ENCODE measurements around the gene MZF1. TPM values are rescaled to one million over a fixed set of nuclear protein-coding genes. Genes with fewer than 3 reads are reported as not detected.
A peak's percentile ranks its signal among the peaks of the same experiment; 100 is the strongest.

The MZF1 gene
- total RNA-seq, 2 donors from 2014 or later = 29.9 to 34.0 TPM

GRCh38 chr19:58563034-58563573 is 10.0 kb downstream of the MZF1 start:
- Mint-ChIP-seq H3K36me3 (ENCODE audit: low read depth) (no peaks in the 10 kb centered on the region), H3K27me3 (no peaks in the 10 kb centered on the region), H3K27ac (peak overlapping the region; percentile 92), H3K4me1 (peaks cover 29% of the 10 kb centered on the region), H3K4me3 (peak overlapping the region; percentile 94)
- ATAC-seq (no peak), DNase-seq (no peak)
- no peaks in the 10 kb centered on the region for H3K9me3 ChIP-seq (ENCODE audit: control insufficient read depth, low read length, poor library complexity, severe bottlenecking)

DNA sequence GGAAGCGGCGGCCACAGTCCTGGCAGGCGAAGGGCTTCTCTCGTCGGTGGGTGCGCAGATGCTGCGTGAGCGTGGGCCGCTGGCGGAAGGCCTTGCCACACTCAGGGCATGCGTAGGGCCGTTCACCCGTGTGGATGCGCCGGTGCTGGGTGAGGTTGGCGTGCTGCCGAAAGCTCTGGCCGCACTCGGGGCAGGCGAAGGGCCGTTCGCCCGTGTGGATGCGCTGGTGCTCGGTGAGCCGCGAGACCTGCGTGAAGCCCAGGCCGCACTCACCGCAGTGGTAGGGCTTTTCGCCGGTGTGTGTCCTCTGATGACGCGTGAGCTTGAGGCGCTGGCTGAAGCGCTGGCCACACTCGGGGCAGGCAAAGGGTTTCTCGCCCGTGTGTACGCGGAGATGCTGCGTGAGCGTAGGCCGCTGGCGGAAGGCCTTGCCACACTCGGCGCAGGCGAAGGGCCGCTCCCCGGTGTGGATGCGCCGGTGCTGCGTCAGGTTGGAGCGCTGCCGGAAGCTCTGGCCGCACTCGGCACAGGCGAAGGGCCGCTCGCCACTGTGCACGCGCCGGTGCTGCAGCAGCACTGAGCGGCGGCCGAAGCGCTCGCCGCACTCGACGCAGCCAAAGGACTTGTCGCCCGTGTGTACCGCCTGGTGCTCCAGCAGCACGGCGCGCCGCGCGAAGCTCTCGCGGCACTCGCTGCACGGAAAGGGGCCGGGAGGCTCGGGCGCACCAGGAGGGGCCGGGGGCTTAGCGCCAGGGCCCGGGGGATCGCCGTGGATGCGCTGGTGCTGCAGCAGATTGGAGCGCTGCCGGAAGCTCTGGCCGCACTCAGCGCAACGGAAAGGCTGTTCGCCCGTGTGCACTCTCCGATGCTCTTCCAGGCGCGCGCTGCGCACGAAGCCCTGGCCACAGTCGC is 10.8 kb downstream of the MZF1 start:
- Mint-ChIP-seq H3K36me3 (ENCODE audit: low read depth) (no peaks in the 10 kb centered on the region), H3K4me1 (peaks cover 37% of the 10 kb centered on the region)
- no peak for ATAC-seq

GRCh38 chr19:58561373-58562121 is 11.6 kb downstream of the MZF1 start:
- DNase-seq (no peak), ATAC-seq (no peak)
- Mint-ChIP-seq H3K4me1 (peaks cover 39% of the 10 kb centered on the region), H3K27ac (peak overlapping the region; percentile 54), H3K4me3 (peak overlapping the region; percentile 94), H3K27me3 (no peaks in the 10 kb centered on the region), H3K36me3 (ENCODE audit: low read depth) (no peaks in the 10 kb centered on the region)
- no peaks in the 10 kb centered on the region for H3K9me3 ChIP-seq (ENCODE audit: control insufficient read depth, low read length, poor library complexity, severe bottlenecking)

More for the DNA sequence above, 10.8 kb downstream of the MZF1 start:
- Mint-ChIP-seq H3K27me3 (no peaks in the 10 kb centered on the region), H3K4me3 (peak overlapping the region; percentile 94), H3K27ac (peak overlapping the region; percentile 54)
- no peaks in the 10 kb centered on the region for H3K9me3 ChIP-seq (ENCODE audit: control insufficient read depth, low read length, poor library complexity, severe bottlenecking)
- DNase-seq = no peak

DNA sequence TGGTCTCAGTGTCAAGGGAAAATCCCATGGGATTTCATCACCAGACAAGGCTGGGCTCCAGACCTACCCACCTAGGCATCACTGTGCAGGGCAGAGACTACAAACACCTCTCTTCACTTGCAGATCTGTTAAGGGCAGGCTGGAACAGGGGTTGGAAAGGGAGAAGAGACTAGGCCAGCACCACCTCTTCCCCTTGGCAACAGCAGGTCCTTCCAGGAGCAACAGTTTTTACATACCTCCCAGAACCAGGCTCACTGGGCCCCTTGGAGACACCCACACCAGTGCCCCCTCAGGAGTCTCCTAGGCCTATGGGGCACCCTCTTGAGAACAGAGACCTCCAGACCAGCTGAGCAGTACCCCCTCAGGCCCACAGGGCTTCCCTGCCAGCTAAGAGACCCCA is 12.2 kb downstream of the MZF1 start:
- no peaks in the 10 kb centered on the region for H3K9me3 ChIP-seq (ENCODE audit: control insufficient read depth, low read length, poor library complexity, severe bottlenecking)
- Mint-ChIP-seq H3K4me3 (peak overlapping the region; percentile 99), H3K27ac (peak overlapping the region; percentile 54), H3K4me1 (peaks cover 44% of the 10 kb centered on the region), H3K27me3 (no peaks in the 10 kb centered on the region), H3K36me3 (ENCODE audit: low read depth) (no peaks in the 10 kb centered on the region)
- no peak for DNase-seq
- no peak for ATAC-seq

GRCh38 chr19:58560007-58560887 is 12.9 kb downstream of the MZF1 start:
- Mint-ChIP-seq H3K27me3 (no peaks in the 10 kb centered on the region), H3K36me3 (ENCODE audit: low read depth) (no peaks in the 10 kb centered on the region), H3K4me3 (peak overlapping the region; percentile 99), H3K4me1 (peaks cover 46% of the 10 kb centered on the region), H3K27ac (peak overlapping the region; percentile 98)
- no peak for DNase-seq
- no peak for ATAC-seq
- H3K9me3 ChIP-seq (ENCODE audit: control insufficient read depth, low read length, poor library complexity, severe bottlenecking) = no peaks in the 10 kb centered on the region

GRCh38 chr19:58559275-58560006 is 13.7 kb downstream of the MZF1 start:
- H3K27ac Mint-ChIP-seq = peak overlapping the region; percentile 98
- peaks cover 52% of the 10 kb centered on the region for H3K4me1 Mint-ChIP-seq
- no peaks in the 10 kb centered on the region for H3K27me3 Mint-ChIP-seq
- no peaks in the 10 kb centered on the region for H3K36me3 Mint-ChIP-seq (ENCODE audit: low read depth)
- H3K4me3 Mint-ChIP-seq = peak overlapping the region; percentile 99
- peak in 1 of 3 donors; percentile 20 for DNase-seq
- H3K9me3 ChIP-seq (ENCODE audit: control insufficient read depth, low read length, poor library complexity, severe bottlenecking) = no peaks in the 10 kb centered on the region
- ATAC-seq = no peak

DNA sequence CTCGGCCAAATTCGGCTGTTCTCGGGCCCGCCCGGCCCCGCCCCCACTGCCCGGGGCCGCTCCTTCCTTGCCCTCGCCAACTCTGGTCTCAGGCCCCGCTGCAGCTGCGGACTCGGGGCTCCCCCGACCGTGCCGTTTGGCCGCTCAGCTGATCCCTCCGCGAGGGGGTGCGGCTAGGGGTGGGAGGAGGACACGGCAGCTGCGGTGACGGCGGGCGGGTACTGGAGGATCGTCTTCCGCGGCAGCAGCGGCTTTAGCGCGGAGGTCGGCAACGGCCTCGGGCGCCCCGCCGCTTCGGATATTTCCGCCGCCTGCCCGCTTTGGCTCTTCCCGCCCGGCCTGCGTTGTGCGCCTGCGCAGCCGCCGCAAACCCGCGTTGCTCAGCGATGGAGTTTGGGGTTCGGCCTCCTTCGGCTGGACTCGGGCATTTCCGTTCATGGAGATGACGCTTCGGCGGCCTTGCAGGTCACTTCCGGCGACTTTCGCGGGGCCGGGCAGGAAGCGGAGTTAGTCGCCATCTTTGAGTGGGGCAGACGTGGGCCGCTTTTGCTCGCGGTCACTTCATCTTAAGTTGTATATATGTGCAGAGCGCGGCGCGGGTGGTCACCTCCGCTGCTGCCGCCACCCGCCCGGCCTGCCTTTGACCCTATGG is 14.4 kb downstream of the MZF1 start:
- Mint-ChIP-seq H3K4me1 (peaks cover 54% of the 10 kb centered on the region), H3K27ac (peak overlapping the region; percentile 98), H3K4me3 (peak overlapping the region; percentile 99), H3K36me3 (ENCODE audit: low read depth) (no peaks in the 10 kb centered on the region), H3K27me3 (no peaks in the 10 kb centered on the region)
- no peaks in the 10 kb centered on the region for H3K9me3 ChIP-seq (ENCODE audit: control insufficient read depth, low read length, poor library complexity, severe bottlenecking)
- DNase-seq = peak; percentile 99 to 100 (median 99)
- peak; percentile 75 for ATAC-seq

DNA sequence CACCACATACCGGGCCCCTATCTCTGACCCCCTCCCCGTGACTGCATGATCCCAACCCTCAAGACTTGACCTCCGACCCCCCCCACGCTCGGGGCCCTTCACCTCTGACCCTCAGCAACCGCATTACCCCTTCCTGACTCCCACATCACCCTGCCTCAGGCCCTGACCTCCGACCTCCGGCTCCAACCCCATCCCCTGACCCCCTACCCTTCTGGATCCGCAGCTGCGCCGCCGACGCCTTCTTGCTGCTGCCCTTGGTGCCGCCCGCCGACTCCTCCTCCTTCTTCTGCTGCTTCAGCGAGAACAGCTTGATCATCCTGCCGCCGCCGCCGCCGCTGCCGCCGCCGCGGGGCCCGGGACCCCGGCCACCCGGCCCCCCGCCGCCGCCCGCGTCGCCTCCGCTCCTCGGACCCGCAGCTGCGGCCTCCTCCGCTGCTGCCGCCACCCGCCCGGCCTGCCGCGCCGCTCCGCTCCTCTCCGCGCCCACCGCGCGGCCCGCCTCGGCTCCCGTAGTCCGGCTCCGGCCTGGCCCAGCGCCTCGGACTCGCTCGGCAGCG is 15.0 kb downstream of the MZF1 start, which contains the start of gene UBE2M:
UBE2M (minus strand) TSS at position 546 of the 557 bp plus-strand sequence; CDS start at position 316, 230 bp downstream.
- ATAC-seq (peak; percentile 22), DNase-seq (peak; percentile 52 to 56 (median 55))
- Mint-ChIP-seq H3K36me3 (ENCODE audit: low read depth) (no peaks in the 10 kb centered on the region), H3K27ac (peak within 1 kb of the TSS; percentile 98), H3K4me3 (peak within 1 kb of the TSS; percentile 99), H3K27me3 (no peaks in the 10 kb centered on the region), H3K4me1 (peaks cover 53% of the 10 kb centered on the region)
- no peaks in the 10 kb centered on the region for H3K9me3 ChIP-seq (ENCODE audit: control insufficient read depth, low read length, poor library complexity, severe bottlenecking)

- H3K27ac Mint-ChIP-seq = peak overlapping the region; percentile 98
- H3K27me3 Mint-ChIP-seq = no peaks in the 10 kb centered on the region
- H3K9me3 ChIP-seq (ENCODE audit: control insufficient read depth, low read length, poor library complexity, severe bottlenecking) = no peaks in the 10 kb centered on the region
- ATAC-seq = no peak
- no peak for DNase-seq
- peaks cover 53% of the 10 kb centered on the region for H3K4me1 Mint-ChIP-seq
- H3K36me3 Mint-ChIP-seq (ENCODE audit: low read depth) = peaks cover 5% of the 10 kb centered on the region
- peak overlapping the region; percentile 99 for H3K4me3 Mint-ChIP-seq
Observed at GRCh38 chr19:58557221-58558065, 15.7 kb downstream of the MZF1 start.

DNA sequence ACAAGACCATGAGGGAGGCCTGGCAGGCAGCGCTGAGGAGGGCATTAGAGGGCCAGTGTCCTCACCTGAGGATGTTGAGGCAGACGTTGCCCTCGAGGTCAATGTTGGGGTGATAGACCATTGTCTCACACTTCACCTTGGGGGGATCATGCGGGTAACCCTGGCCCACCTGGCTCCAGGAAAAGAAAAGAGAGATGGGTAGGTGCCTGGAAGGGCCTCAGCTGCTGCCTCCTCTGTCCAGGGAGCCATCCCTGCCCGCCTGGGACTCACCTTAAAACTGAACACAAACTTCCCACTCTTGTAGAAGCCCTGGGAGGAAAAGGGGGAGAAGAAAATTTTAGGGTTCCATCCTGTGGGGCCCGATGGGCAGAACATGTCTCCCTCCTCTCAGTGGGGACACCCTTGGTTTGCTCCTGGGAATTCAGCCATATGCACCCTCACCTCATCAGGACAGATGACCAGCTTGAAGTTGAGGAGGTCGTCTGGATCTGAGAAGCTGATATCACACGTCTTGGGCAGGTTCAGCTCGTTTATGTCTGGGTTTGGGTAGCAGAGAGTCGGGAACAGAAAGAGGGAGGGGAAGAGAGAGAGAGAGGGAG is 16.4 kb downstream of the MZF1 start:
- no peak for ATAC-seq
- H3K36me3 Mint-ChIP-seq (ENCODE audit: low read depth) = peaks cover 9% of the 10 kb centered on the region

More for the DNA sequence above, 16.4 kb downstream of the MZF1 start:
- Mint-ChIP-seq H3K27ac (peak overlapping the region; percentile 98), H3K4me3 (peak overlapping the region; percentile 99), H3K4me1 (peaks cover 53% of the 10 kb centered on the region), H3K27me3 (no peaks in the 10 kb centered on the region)
- H3K9me3 ChIP-seq (ENCODE audit: control insufficient read depth, low read length, poor library complexity, severe bottlenecking) = no peaks in the 10 kb centered on the region
- no peak for DNase-seq

All from T-helper 17 cell (primary cell).